ENCODE measurements around the gene RGP1.

GRCh38 chr9:35728041-35728971, 20.8 kb upstream of the RGP1 start:
- TF ChIP-seq ZNF274 (IDR thresholded peaks at IDR 0.05; ENCODE audit: low read depth, low read length) (no peak), SUZ12 (IDR thresholded peaks at IDR 0.05; ENCODE audit: extremely low read depth, insufficient read depth, insufficient read length) (no peak), YY1 (IDR thresholded peaks at IDR 0.05; ENCODE audit: insufficient read depth, insufficient read length) (no peak)
